GM18511 (cell line): ENCODE results near the gene ENPP7.

ENCODE experiments used
- ATAC-seq: cut with Tn5 transposase; IDR thresholded peaks from one replicate; pipeline ENCODE4 v1.9.1; 2021; ENCODE audit warnings: mild to moderate bottlenecking, moderate library complexity; ENCODE audit not compliant: unreplicated experiment

The ENPP7 gene

DNA sequence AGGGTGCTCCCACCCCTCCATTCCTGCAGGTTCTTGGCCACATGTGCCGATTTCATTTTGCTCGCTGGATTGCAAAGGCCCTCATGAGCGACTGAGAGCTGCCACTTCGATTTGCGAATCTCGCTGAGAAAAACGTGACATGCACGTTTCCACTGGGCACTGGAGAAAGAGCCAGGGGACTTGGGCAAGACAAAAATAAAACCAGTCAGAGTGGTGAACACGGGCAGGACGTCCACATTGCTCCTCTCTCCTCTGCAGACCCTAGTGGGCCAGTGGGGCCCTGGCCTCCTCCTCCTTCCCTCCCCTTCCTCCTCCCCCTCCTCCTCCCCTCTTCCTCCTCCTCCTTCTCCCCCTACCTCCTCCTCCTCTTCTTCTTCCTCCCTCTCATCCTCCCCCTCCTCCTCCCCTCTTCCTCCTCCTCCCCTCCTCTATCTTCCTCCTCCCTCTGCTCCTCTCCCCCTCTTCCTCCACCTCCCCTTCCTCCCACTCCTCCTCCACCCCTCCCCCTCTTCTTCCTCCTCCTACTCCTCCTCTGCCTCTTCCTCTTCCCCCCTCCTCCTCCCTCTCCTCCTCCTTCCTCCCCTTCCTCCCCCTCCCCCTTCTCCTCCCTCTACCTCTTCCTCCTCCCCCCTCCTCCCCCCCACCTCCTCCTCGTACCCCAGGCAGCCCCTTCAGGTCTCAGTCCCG lies 28.1 kb upstream of the ENPP7 start:
- ATAC-seq = no peak

DNA sequence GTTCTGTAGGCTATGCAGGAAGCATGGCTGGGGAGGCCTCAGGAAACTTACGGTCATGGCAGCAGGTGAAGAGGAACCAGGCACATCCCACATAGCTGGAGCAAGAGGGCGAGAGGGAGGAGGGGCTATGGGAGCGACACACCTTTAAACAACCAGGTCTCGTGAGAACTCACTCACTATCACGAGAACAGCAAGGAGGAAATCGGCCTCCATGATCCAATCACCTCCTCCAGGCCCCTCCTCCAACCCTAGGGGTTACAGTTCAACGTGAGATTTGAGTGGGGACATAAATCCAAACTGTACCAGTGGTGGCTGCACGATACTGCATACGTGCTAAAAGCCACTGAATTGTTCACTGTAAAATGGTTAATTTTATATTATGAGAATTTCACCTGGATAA lies 26.1 kb upstream of the ENPP7 start:
- ATAC-seq = no peak

DNA sequence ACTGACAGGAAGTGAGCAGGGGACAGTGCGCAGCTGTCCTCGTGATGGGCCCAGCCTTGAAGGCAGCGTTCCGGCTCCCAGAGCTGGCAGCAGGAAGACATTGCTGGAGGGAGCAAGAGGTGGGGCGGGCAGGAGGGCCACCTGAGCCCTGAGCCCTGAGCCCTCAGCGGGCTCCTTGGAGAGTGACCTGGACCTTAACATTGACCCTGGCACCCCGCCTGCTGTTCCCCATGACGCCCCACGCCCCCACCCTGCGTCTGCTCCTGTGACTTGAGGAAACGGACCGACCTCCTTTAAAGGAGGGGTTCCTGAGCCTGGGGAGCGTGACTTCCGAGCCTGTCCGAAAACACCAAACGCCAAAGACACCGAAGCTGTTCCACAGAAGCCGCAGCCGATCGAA lies 25.1 kb upstream of the ENPP7 start:
- ATAC-seq = no peak

DNA sequence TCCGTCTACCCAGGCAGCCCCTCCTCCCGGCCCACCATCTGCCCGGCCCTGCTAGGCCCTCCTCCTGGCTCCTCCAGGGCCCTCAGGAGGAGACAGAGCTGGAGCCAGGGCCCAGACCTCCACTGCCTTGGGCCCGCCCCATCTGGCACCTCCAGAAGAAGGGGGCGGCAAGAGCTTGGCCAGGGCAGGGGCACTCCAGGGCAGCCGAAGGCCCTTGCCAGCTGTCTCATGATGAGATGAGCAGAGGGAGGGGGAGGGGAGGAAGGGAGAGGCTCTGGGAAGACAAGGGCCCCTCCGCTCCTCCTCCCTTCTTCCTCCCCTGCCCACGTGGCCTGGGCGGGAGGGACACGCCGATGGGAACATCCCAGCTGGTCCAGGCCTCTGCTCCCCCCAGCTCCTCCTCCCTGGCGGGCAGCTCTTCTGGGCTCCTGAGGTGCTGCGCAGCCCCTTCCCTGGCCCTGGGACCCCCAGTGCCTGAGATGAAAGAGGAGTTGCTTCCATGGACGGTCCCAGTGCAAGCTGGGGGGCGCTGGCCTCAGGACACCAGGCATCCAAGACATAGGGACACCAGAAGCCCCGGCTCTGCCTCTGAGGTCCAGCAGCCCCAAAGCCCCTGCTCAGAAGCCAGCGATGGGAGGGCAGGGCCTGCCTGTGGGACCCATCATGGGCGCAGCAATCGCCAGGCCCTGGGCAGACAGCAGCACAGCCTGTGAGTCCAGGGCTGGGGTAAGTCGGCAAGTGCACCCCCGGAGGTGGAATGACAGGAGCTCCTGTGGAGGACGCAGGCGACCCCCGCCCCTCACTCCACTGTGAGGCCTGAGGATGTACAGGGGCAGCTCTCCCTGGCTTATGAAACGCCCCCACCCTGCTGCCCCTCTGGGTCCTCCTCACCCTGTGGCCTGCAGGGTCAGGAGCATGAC lies 23.6 kb upstream of the ENPP7 start:
- ATAC-seq = no peak

DNA sequence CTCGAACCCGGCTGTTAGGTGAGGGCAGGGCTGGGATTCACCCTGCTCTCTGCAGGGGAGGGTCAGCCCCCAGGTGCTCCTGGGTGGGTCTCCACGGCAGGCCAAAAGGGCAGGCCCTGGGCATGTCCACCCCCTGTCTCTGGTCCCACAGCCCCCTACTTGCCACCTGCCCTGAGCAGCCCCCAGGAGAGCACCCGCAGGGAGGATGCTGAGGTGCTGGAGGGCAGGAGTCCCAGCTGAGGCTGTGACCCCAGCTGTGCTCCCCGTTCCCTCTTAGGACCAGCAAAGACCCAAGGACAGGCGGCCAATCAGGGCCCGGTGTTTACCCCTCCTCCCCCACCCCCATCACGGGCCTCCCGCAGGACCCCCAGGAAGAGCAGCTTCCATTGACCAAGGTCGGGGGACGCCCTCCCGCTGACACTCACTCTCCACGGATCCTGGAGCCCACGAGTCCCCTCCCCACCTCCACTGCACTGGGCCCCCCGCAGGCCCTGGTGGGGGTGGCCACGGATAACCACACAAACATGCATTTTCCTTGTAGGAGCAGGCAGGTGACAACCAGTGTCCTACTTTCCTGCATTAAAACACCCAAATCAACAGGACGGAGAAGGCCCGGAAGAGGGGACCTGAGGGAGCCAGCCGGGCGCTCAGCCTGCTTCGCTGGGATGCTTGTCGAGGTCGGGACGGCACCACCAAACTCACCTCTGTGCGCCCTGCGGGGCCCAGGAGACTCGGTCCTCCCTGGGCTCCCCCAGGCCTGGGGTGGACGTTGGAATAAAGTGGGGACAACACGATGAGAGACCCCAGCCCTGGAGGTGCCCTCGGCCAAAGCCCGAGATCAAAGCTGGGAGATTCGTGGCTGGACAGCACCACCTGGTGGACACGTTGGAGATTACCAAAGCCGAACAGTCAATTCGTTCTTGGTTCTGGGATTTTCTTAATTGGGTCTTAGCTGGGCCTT lies 22.5 kb upstream of the ENPP7 start:
- ATAC-seq = no peak

GRCh38 chr17:79711715-79712305 lies 18.9 kb upstream of the ENPP7 start:
- ATAC-seq = no peak

- ATAC-seq = no peak
These were observed 17.4 kb upstream of the ENPP7 start for GRCh38 chr17:79713391-79713790.

- ATAC-seq = no peak
These were observed 16.3 kb upstream of the ENPP7 start for GRCh38 chr17:79714176-79715097.

GRCh38 chr17:79715098-79715942 lies 15.4 kb upstream of the ENPP7 start:
- no peak for ATAC-seq

- ATAC-seq = no peak
These were observed 14.6 kb upstream of the ENPP7 start for GRCh38 chr17:79715943-79716797.

GRCh38 chr17:79720705-79721292 lies 9.9 kb upstream of the ENPP7 start:
- ATAC-seq = no peak

DNA sequence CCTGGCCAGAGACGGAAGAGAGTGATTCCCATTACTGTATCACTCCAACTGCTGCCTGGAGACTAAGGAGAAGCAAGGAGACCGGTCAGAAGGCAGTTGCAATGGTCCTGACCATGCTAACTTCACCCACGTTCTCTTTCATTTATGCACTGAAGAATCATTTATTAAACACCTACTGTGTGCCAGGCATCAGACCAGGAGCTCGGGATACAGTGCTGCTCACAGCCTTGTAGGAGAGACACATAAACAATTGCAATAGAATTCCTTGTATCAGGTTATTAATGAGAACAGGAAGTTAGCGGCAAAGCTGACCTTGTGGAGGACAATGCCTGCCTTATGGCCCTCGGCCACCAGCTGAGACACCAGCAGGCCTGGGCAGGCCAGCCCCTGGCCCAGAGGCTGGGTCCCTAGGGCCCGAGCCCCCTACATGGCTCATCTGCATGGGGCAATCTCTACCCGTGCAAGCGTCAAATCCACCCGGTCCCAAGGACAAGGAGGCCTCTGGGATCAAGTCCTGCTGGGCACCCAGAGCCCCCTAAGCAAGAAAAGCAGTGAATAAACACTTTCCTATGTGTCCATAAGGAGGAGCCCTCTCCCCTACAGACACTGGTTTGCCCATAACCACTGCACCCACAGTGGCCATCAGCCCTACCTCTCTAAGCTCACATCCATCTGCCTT lies 8.6 kb upstream of the ENPP7 start:
- ATAC-seq = no peak

GRCh38 chr17:79722787-79723186 lies 8.0 kb upstream of the ENPP7 start:
- no peak for ATAC-seq

- no peak for ATAC-seq
These were observed 2.4 kb upstream of the ENPP7 start for GRCh38 chr17:79728169-79728907.

DNA sequence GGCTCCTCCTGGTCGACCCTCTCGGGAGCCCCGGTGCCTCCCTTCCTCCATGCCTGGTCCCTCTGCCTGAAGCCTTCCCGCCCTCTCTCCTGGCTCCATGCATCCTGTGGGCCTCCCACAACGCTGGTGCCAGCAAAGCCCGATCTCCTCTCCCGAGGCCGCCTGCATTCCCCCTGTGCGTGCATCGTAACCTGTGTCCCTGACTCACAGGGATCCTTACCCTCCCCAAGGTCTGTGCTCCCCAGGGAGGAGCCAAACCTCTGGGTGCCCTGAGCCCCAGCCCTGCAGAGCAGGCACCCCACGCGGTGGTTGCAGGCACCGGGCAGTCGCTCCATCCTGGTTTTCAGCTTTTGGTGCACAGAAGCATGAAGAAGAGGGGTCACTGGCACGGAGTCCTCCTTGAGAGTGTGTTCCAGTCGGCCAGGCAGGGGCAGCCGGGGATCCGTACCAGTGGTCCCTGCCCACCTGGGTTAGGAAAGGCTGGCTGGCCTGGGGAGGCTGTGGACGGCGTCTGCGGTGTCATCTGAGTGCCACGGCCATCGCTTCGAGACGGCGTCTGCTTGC lies 1.8 kb upstream of the ENPP7 start:
- no peak for ATAC-seq

GRCh38 chr17:79729761-79730160 lies 982 bp upstream of the ENPP7 start:
- no peak for ATAC-seq
